Keratinocyte (primary cell): ENCODE data around the gene NUBP2. TPM values are rescaled to one million over a fixed set of nuclear protein-coding genes. Genes with fewer than 3 reads are reported as not detected.
A peak's percentile ranks its signal among the peaks of the same experiment; 100 is the strongest.

Experiments
- DNase-seq: peaks from one replicate; pipeline ENCODE4 v3.0.0-alpha.2; 2011; ENCODE audit warnings: low read depth, missing footprints, low spot score
- FAIRE-seq: peaks from 2 replicates; lab custom pipeline; 2011; peaks lifted over from hg19 to GRCh38; lab: Jason Lieb, UNC
- H2AFZ ChIP-seq: 2 replicates; pipeline ENCODE4 v1.6.0; 2012; ENCODE audit warnings: low read length, control low read depth, inconsistent platforms; ENCODE audit not compliant: control insufficient read depth
- H3K27ac ChIP-seq: 2 replicates; pipeline ENCODE4 v1.5.1; 2011; ENCODE audit warnings: low read length; ENCODE audit not compliant: control insufficient read depth, insufficient read depth
- H3K27me3 ChIP-seq: 3 replicates; pipeline ENCODE4 v1.6.0; 2011; ENCODE audit warnings: low read length; ENCODE audit not compliant: control insufficient read depth, insufficient read depth; ENCODE audit errors: extremely low read depth
- H3K36me3 ChIP-seq, 2 experiments: 2 replicates in 1 of 2; 3 replicates in 1 of 2; pipeline ENCODE4 v1.5.1; 2011; ENCODE audit warnings: low read length in 2 of 2, mild to moderate bottlenecking in 1 of 2; ENCODE audit not compliant: control insufficient read depth in 2 of 2, insufficient read depth in 2 of 2; ENCODE audit errors: extremely low read depth in 1 of 2
- H3K4me1 ChIP-seq: 3 replicates; pipeline ENCODE4 v1.5.1; 2011; ENCODE audit warnings: low read length; ENCODE audit not compliant: control insufficient read depth, insufficient read depth; ENCODE audit errors: extremely low read depth
- H3K4me2 ChIP-seq: 3 replicates; pipeline ENCODE4 v1.6.0; 2011; ENCODE audit warnings: low read depth, low read length; ENCODE audit not compliant: control insufficient read depth, insufficient read depth; ENCODE audit errors: extremely low read depth
- H3K4me3 ChIP-seq, 3 experiments: fragments of 200-600 bp in 1 of 3; sonication (generic) in 1 of 3; 2 replicates in 2 of 3; 3 replicates in 1 of 3; pipeline ENCODE4 v1.5.1; 2011 to 2016; ENCODE audit warnings: low read length in 3 of 3, mild to moderate bottlenecking in 3 of 3, control low read depth in 2 of 3, inconsistent platforms in 1 of 3, low read depth in 1 of 3, mixed read lengths in 1 of 3, mixed run types in 1 of 3, moderate library complexity in 1 of 3; ENCODE audit not compliant: control insufficient read depth in 2 of 3, insufficient read depth in 2 of 3; ENCODE audit errors: extremely low read depth in 1 of 3
- H3K79me2 ChIP-seq: 2 replicates; pipeline ENCODE4 v1.6.0; 2012; ENCODE audit warnings: low read length; ENCODE audit not compliant: control insufficient read depth, insufficient read depth
- H3K9ac ChIP-seq: 3 replicates; pipeline ENCODE4 v1.6.0; 2011; ENCODE audit warnings: low read length; ENCODE audit not compliant: control insufficient read depth, insufficient read depth; ENCODE audit errors: extremely low read depth
- H3K9me1 ChIP-seq: 3 replicates; pipeline ENCODE4 v1.6.0; 2011; ENCODE audit warnings: low read length; ENCODE audit not compliant: control insufficient read depth, insufficient read depth; ENCODE audit errors: extremely low read depth
- H3K9me3 ChIP-seq: 2 replicates; pipeline ENCODE4 v1.5.1; 2012; ENCODE audit warnings: low read depth, low read length; ENCODE audit not compliant: control insufficient read depth
- H4K20me1 ChIP-seq: 3 replicates; pipeline ENCODE4 v1.6.0; 2011; ENCODE audit warnings: low read length; ENCODE audit not compliant: control insufficient read depth, insufficient read depth; ENCODE audit errors: extremely low read depth
- EZH2 ChIP-seq: IDR thresholded peaks from one replicate; pipeline ENCODE4 v1.6.1; 2012; ENCODE audit warnings: inconsistent platforms, mild to moderate bottlenecking, low read length, moderate library complexity
- dilution Hi-C: fragments of 300-500 bp; cut with MboI; formaldehyde crosslinking; loops from one replicate; pipeline ENCODE4 v1.7.0; 2020; ENCODE audit warnings: low sequenced_read_pairs; ENCODE audit not compliant: extremely low pct_ligation_motif_present
- polyA plus RNA-seq, 5 experiments: library from polyadenylated mRNA; depleted of rRNA in 3 of 5; stranded (reverse) in 3 of 5; stranded (forward) in 1 of 5; unstranded in 1 of 5; fragments of >200 nt; gene quantifications; 1 replicate in 1 of 5; 2 replicates in 3 of 5; 3 replicates in 1 of 5; pipeline versions ENCODE4 v1.2.1 to v1.2.3, GENCODE V29; 2011 to 2012; ENCODE audit warnings: missing spikeins in 2 of 5, low read depth in 1 of 5, low replicate concordance in 1 of 5
- TF ChIP-seq, protein P1 (sequence below), 3 experiments: IDR thresholded peaks in 1 of 3; conservative IDR thresholded peaks in 1 of 3; optimal IDR thresholded peaks in 1 of 3; 2 replicates in 2 of 3; 3 replicates in 1 of 3; pipeline versions ENCODE3 to v1.5.1; 2011; ENCODE audit warnings: low read length in 3 of 3, mild to moderate bottlenecking in 3 of 3, moderate library complexity in 2 of 3, control low read depth in 1 of 3, inconsistent platforms in 1 of 3; ENCODE audit not compliant: insufficient read depth in 2 of 3; ENCODE audit errors: extremely low read depth in 1 of 3

Gene NUBP2
- polyA plus RNA-seq, 1 donor (not counting 4 experiments of a cell fraction or from before 2014, with no cell fraction given) = 24.4 TPM

DNA sequence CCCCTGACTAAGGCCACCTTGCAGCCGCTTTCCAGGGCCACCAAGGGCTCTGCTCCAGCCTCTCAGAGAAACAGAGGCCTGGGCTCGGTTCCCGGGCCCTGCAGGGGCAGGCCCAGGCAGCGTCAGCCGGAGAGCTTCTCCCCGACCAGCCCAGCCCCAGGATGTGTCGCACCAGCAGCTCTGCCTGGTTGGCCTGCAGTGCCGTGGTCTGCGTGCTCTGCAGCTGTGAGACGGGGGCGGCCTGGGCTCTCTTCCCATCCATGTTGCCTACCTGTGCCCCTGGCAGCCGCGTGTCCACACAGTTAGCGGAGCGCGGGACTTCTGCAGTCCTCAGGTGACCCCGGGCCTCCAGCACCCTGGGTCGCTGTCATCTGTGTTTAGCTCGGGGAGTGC, 5.9 kb downstream of the NUBP2 start:
- H3K36me3 ChIP-seq = peaks cover 0 to 11% of the 10 kb centered on the region in 2 experiments
- H3K9ac ChIP-seq = no peak overlapping the region
- H3K4me1 ChIP-seq = peaks cover 22% of the 10 kb centered on the region
- no peak overlapping the region for H2AFZ ChIP-seq
- no peak for FAIRE-seq
- H3K27ac ChIP-seq = no peak overlapping the region
- peaks cover 3% of the 10 kb centered on the region for H4K20me1 ChIP-seq
- no peaks in the 10 kb centered on the region for H3K9me1 ChIP-seq
- no peak overlapping the region for H3K4me3 ChIP-seq
- no peaks in the 10 kb centered on the region for H3K27me3 ChIP-seq
- peak overlapping the region; percentile 22 for H3K4me2 ChIP-seq
- H3K79me2 ChIP-seq = peaks cover 35% of the 10 kb centered on the region
- dilution Hi-C loops = no loop called here
- TF ChIP-seq, protein P1, sequence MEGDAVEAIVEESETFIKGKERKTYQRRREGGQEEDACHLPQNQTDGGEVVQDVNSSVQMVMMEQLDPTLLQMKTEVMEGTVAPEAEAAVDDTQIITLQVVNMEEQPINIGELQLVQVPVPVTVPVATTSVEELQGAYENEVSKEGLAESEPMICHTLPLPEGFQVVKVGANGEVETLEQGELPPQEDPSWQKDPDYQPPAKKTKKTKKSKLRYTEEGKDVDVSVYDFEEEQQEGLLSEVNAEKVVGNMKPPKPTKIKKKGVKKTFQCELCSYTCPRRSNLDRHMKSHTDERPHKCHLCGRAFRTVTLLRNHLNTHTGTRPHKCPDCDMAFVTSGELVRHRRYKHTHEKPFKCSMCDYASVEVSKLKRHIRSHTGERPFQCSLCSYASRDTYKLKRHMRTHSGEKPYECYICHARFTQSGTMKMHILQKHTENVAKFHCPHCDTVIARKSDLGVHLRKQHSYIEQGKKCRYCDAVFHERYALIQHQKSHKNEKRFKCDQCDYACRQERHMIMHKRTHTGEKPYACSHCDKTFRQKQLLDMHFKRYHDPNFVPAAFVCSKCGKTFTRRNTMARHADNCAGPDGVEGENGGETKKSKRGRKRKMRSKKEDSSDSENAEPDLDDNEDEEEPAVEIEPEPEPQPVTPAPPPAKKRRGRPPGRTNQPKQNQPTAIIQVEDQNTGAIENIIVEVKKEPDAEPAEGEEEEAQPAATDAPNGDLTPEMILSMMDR (optimal IDR thresholded peaks at IDR 0.05 in 1 of 3, IDR thresholded peaks at IDR 0.05 in 1 of 3, conservative IDR thresholded peaks at IDR 0.05 in 1 of 3; ENCODE audit: extremely low read depth in 1 of 3, insufficient read depth in 2 of 3, low read length in 3 of 3) = no peak
- TF ChIP-seq EZH2 = no peak
- no peaks in the 10 kb centered on the region for H3K9me3 ChIP-seq
- DNase-seq = no peak

DNA sequence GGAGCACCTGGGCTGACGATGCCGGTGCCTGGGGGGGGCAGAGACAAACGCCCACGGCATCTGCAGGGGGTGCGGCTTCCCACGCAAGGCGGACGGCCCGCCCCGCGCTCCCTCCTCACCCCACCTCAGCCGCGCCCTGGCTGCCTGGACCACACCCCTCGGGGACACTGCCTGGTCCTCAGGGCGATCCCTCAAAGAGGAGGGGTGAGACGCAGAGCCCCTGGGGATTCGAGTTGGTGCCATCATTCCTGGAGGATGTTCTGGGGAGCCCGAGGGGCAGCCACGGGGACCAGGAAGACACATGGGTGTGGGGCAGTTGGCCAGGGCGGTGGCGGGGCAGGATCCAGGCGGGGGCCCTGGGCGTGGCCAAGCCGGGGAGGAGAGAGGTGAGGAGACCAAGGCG, 6.9 kb downstream of the NUBP2 start:
- H3K27ac ChIP-seq = no peak overlapping the region
- DNase-seq = no peak
- dilution Hi-C loops = no loop called here
- H3K4me1 ChIP-seq = peaks cover 15% of the 10 kb centered on the region
- H2AFZ ChIP-seq = no peak overlapping the region
- H3K9ac ChIP-seq = no peak overlapping the region
- peaks cover 0 to 11% of the 10 kb centered on the region in 2 experiments for H3K36me3 ChIP-seq
- H3K79me2 ChIP-seq = peaks cover 30% of the 10 kb centered on the region
- no peaks in the 10 kb centered on the region for H3K9me1 ChIP-seq
- H4K20me1 ChIP-seq = peaks cover 3% of the 10 kb centered on the region
- H3K27me3 ChIP-seq = no peaks in the 10 kb centered on the region
- FAIRE-seq = no peak
- H3K9me3 ChIP-seq = no peaks in the 10 kb centered on the region
- no peak for TF ChIP-seq EZH2
- TF ChIP-seq, protein P1 (optimal IDR thresholded peaks at IDR 0.05 in 1 of 3, IDR thresholded peaks at IDR 0.05 in 1 of 3, conservative IDR thresholded peaks at IDR 0.05 in 1 of 3; ENCODE audit: extremely low read depth in 1 of 3, insufficient read depth in 2 of 3, low read length in 3 of 3) = no peak
- H3K4me2 ChIP-seq = no peak overlapping the region
- no peak overlapping the region for H3K4me3 ChIP-seq
